Activated naive CD4-positive, alpha-beta T cell treated with Interleukin-2 at 50 U/mL for 16 hours (primary cell): ENCODE measurements around the gene TNRC6C.
"Not testable (repeated sequence)": the region's sequence is repeated elsewhere in the genome, so short reads cannot be mapped to it uniquely, and the experiment has no call there.

Experiments used
- DNase-seq: peaks from one replicate; pipeline ENCODE4 v3.0.0-alpha.2; 2020

TNRC6C gene

DNA sequence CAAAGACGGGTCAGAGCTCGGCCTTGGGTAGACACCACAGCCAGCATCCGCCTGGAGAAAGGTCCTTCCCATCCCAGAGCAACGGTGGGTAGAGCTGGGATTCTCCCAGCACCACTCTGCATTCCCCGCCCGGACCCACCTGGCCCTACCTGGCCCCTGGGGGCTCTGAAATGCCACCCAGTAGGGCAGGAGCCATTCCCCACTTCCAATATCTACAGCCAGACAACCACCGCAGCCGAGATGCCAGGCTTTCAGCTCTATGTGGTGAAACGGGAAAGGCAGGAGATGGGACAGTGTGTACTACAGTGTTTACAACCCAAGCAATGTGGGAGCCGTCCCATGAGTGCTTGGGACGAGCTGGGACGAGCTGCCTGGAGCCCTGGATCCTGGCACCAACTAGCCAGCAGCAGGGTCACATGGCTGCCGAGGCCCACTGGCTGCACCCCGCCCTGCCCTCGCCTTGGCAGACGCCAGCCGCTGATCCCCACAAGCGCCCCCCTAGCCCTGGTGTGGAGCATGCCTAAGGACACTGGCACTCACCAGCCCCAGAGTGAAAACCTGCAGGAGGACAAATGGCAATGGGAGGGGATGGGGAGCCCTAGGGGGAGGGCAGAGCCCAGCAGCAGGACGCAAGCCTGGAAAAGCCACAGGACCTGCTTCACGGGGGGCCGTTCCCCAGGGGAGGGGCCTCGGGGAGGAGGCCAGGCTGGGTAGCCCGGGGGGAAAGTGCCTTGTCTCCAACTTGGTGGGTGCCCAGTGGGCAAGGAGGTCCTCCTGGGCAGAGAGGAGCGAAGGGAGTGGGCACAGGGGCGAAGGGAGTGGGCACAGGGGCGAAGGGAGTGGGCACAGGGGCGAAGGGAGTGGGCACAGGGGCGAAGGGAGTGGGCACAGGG, 156.6 kb downstream of the TNRC6C start:
- DNase-seq: no peak

DNA sequence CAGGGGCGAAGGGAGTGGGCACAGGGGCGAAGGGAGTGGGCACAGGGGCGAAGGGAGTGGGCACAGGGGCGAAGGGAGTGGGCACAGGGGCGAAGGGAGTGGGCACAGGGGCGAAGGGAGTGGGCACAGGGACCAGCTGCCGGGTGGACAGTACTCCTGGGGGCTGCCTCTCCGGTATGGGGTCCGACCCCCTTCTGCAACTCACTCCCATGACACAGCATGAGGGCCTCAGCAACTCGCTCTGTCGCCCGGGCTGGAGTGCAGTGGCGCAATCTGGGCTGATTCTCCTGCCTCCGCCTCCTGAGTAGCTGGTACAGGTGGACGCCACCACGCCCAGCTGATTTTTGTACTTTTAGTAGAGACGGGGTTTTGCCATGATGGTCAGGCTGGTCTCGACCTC, 157.3 kb downstream of the TNRC6C start:
- DNase-seq: not testable (repeated sequence)

DNA sequence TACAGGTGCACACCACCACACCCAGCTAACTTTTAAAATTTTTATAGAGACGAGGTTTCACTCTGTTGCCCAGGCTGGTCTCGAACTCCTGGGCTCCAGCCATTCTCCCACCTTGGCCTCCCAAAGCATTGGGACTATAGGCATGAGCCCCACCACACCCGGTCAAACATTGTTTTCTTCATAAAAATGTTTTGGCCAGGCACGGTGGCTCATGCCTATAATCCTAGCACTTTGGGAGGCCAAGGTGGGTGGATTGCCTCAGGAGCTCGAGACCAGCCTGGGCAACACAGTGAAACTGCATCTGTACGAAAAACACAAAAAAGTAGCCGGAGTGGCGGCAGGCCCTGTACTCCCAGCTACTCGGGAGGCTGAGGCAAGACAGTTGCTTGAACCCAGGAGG, 157.9 kb downstream of the TNRC6C start:
- no peak for DNase-seq

GRCh38 chr17:78117027-78117981, 158.8 kb downstream of the TNRC6C start:
- no peak for DNase-seq

- DNase-seq: no peak
Measured at GRCh38 chr17:78118801-78119241, 160.3 kb downstream of the TNRC6C start.

DNA sequence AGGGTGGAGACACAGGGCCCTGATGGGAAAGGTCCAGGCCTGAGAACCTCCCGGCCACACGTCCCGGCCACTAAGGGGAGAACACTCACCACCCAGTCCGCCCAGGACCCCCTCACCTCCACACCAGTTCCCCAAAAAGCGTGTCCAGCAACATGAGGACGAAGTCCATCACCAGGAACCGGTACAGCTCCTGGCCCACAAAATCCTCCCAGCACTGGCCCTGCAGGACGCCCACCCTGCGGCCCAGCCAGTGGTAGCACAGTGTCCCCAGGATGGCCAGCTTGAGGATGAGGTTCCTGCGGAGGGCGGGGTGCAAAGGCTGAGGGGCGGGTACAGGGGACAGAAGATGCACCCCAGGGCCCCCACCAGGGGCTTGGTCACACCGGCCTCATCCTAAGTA, 162.0 kb downstream of the TNRC6C start:
- no peak for DNase-seq

DNA sequence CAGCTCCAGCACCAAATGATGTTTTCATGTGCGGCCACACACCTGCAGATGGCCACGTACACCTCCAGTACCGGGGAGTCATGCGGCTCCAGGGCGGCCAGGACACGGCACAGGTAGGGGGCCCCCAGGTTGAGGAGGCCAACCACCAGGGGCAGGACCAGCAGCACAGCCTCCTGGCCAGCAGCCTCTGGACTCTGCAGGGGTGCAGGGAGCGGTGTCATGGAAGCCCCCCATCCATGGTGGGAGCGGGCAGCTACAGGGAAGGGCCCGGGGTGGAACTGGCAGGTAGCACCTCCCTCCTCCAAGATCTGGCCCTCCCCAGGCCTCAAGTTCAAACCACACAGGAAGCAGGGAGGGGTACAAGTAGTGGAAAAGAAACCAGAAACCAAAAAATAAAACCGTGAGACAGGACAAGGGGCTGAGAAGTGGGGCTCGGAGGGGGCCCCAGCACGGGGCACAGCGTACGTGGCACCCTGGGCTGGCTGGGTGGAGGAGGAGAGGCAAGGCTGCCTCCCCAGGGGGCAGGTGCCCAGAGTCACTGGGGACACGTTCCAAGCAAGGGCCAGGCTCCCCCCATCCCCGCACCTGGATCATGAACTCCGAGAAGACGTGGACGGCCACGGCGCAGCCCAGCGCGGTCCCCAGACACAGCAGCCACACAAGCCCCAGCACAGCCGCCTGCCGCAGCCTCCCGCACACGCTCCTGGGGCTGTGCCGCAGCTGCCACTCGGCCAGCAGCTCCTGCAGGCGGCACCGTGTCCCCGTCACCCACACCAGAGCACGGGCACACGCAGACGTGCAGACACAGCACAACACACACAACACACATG, 162.7 kb downstream of the TNRC6C start:
- peak; percentile 46 for DNase-seq

DNA sequence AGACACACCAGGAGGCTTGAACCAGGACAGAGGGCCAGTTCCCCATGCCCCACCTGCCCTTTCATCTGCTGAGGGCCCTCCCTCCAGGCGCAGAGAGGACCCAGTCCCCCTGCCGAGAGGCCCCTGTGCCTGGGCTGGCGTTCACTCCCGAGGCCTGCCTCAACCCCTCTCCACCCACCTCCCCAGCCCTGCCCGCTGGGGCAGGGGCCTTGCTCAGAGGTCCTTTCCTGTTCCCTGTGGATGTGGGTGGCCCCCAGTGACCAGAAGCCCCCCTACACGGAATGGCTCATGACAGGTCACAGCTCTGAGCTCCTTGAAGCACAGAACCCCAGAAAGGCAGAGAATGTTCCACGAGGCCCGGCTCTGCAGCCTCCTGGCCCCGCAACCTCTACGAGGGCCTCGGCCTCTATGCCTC, 163.3 kb downstream of the TNRC6C start:
- DNase-seq: no peak

DNA sequence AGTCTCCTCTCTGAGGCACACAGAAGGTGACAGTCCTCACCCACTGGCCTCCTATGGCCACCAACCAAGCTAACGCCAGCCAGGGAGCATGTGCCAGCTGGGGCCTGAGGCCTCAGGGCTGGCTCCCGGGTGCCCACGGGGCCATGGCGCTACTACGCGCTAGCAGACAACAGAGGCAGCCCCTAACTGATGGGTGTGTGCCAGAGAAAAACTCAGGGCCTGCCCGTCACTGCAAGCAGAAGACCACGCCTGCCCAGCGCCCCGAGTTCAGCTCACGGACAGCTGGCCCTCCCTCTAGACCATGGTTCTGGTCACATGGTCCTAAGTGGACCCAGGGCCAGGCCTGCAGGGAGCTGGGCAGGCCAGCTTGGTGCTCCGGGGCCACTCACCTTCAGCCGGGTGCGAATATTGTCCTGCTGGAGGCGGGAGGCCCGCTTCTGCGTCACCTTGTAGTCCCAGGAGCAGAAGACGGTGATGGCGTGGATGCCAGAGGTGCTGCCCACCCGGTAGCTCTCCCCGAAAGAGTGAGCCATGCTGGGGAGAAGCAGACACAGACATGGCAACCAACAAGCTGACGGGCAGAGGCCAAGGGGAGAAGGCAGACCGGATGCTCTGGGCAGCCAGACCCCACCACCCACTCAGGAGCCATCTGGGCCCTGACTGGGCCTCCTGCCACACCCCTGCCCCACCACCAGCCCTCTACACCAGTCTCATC, 163.9 kb downstream of the TNRC6C start:
- DNase-seq: peak; percentile 20

DNA sequence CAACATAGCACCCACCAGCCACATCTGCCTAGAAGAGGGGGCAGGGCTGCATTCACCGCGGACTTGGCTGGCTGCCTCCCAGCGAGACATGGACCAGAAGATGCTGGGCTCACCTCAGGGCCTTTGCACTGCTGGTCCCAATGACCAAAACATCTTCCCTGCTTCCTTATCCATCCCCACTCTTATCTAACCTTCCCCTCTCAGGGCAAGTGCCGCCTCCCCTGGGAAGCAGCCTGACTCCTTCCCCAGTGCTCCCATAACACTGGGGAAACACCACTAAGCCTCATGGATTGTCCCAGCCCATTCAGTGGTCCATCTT, 164.4 kb downstream of the TNRC6C start:
- DNase-seq: peak; percentile 18

DNA sequence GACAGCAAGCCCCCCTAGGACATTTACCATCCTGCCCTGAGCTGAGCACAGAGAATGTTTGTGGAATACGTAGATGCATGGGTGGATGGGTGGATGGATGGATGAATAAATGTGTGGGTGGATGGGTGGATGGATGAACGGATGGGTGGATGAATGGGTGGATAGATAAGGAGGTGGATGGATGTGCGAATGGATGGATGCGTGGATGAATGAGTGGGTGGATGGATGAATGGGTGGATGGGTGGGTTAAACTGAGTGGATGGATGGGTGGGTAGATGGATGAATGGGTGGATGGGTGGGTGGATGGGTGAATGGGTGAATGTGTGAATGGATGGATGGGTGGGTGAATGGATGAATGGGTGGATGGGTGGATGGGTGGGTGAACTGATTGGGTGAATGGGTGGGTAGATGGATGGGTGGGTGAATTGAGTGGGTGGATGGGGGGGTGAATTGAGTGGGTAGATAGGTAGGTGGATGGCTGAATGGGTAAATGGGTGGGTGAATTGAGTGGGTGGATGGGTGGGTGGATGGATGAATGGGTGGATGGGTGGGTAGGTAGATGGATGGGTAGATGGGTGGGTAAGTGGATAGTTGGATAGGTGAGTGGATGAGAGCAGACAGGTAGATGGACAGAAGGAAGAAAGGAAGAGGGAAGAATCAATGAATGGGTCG, 164.9 kb downstream of the TNRC6C start:
- no peak for DNase-seq

- peak; percentile 15 for DNase-seq
Measured at GRCh38 chr17:78124081-78124835, 165.8 kb downstream of the TNRC6C start.

GRCh38 chr17:78124836-78125137, 166.3 kb downstream of the TNRC6C start:
- no peak for DNase-seq

DNA sequence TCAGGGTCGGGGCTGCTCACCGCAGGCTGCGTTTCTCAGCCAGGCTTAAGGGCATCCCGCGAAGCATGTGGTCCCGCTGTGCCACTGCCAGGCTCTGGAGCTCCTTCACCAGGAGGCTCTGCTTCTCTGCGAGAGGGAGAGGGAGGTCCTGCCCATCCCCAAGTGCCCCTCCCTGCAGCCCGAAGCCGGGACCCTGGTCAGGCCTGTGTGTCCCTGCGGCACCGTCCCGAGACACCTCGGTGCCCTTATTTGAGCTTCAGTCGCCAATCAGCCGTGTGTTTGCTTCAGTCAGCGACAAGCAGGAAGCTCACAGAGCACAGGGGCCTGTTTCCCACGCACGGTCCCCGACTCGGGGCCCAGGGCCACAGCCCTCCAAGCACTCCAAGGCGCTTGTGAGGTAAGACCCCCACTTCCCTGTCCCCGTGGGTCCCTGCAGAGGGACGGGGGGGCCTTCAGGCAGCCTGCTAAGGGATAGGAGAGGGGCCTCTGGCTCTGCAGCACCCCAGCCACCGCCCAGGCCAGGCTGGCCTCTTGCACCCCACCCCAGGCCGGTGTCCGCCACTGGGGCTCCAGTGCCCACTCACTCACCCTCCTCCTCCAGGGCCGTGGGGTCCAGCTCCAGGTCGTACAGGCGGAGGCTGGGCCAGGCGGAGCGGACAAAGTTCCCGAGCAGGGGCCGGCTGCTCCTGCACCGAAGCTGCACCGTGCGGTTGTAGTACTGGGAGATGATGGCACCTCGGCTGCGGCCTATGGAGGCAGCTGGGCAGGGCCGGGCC, 166.8 kb downstream of the TNRC6C start:
- peak; percentile 44 for DNase-seq

DNA sequence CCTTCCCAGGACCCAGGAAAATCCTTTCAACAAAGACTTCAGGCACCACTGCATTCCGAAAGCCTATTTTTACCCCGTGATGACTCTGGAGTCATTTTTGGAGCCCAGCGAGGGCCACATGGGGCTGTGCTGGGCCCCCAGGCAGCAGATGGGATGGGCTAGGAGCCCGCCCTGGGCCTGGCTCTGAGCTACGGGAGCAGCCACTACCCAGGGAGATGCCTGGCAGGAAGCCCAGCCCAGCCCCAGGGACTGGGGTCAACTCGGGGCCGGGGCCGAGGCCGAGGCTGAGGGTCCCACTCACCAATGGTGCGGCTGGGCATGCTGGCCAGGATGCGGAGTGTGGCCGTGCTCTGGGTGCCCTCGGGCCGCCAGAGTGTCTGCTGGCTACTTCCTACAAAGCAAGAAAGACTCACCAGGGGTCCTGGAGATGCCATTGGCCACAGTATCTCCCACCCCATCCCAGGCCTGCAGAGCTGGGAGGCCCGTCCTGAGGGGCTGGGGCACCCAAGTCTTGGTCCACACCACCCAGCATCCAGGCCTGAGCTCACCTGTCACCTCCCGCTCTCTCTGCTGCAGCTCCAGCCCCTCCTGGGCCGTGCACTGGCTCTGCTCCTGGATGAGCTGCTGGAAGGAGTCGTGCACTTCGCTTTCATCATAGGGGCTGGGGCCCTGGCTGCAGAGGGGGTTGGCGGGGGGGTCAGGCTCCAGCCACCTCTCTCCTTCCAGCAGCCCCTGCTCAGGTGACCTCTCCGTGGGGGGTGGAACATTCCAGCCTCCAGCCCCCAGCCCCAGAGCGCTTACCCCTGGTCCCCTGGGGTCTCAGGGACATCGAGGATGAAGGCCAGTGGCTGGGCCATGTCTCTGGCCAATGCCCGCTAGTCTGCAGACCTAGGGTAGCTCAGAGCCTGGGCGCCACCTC, 167.7 kb downstream of the TNRC6C start:
- no peak for DNase-seq

- no peak for DNase-seq
Measured at GRCh38 chr17:78126895-78127238, 168.4 kb downstream of the TNRC6C start.

DNA sequence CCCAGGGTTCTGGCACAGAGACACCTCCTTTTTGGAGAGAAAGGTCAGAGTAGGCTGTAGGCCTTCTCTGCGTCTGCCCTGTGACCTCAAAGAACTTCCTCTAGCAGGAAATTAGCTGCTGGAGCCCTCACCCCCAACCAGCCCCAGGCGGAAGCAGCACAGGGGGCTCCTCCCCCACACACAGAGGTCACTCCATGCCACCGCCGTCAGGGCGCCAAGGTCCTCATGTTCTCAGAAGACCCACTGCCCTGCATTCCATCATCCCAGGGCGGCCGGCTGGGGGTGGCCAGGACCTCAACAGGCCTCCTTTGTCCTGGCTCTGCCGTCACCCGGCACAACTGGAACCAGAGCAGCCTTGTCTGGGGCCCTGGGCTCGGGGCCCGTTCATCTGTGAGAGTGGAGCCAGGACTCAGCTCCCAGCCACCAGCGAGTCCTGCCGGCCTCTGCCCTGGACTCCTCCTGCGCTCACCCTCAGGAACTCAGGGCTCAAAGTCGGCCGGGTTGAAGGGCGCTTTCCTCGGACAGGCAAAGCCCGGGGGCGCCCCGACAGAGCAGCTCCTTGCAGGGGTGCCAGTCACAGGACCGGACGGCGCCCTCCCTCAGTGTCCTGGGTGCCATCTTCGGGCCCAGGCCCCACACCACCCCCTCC, 168.9 kb downstream of the TNRC6C start:
- DNase-seq: peak; percentile 66

DNA sequence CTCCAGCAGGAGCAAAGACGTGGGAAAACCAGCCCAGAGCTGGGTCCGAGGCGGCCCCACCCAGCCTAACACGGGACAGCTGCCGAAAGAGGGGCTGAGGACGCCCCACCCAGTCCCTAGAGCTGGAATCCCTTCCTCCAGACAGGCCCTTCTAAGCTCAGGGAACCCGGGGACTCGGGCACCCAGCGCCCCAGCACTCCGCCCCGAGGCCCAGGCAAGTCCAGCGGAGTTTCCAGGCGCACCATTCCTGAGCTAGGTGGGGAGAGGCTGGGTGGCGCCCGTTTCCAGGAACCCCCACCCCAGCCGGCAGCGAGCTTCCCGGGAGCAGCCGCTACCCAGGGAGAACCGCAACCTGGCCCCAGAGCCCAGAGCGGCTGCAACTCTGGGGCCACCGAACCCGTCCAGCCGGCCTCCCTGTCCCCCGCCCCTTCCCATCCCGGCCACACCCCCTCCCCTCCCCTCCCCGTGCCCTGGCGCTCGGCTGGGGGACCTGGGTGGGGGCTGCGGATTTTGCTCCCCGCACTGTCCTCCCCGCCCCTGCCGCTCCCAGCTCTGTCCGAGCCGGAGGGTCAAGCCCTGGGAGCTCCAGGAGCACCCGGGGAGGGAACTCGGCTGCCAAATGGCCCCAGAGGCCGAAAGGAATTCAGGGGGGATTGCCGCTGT, 169.5 kb downstream of the TNRC6C start:
- DNase-seq: peak; percentile 26
